NCI-H226 (cell line): ENCODE results near the gene TAS2R46.

Source experiments
- DNase-seq: peaks from one replicate; pipeline ENCODE4 v3.0.0-alpha.2; 2015

TAS2R46 gene

GRCh38 chr12:11031307-11031706 lies 30.8 kb downstream of the TAS2R46 start, which contains the start of gene TAS2R31:
Gene TAS2R31, minus strand, starts transcription at chr12:11031407. Its CDS starts 72 bp downstream, at chr12:11031335.
- DNase-seq = no peak

DNA sequence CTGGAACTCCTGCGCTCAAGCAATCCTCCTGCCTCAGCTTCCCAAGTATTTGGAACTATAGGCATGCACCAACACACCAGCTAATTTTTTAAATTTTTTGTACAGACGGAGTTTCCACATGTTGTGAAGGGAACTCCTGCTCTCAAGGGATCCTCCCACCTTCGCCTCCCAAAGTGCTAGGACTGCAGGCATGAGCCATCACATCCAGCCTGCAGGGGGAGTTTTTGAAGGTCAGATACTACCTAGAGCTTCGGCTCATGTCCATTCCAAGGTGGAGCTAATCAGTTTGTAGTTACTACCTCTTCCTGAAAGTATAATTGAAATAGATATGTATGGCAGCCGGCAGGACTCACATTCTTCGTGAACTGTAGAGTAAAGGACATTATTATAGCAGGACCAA lies 36.0 kb downstream of the TAS2R46 start:
- DNase-seq = no peak

DNA sequence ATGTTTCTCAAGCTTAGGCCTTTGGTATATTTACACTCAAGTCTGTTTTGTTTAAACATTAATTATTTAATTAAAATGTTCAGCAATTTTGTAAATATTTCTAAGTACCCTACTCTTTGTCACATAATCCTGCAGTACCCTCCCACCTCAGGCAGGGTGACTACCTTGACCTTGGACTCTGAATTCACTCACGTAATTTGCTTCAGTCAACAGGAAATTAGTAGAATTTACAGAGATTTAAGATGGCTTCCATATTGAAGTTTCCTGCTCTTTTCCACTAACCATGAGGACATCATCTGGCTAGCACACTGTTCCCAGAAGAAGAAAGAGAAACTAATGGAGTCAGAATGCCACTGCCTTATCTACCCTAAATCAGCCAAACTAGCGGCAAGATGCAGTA lies 38.7 kb downstream of the TAS2R46 start:
- DNase-seq = no peak

DNA sequence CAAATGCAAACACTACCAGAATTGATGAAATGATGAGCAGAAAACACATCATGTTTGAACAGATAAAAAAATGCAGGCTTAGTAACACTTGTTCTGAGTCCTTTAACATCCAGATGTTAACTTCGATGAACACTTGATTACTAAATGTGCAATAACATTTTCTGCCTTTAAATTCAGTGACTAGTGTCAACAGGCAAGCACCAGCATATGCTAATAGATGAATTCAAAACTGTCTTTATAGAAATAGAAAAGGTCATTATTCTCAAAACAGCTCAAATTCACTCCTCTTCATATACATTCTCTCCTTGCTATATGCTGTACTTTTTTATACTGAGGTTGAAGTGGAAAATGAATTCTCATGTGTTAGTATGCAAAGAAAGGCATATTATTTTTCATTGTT lies 39.6 kb downstream of the TAS2R46 start, which contains the start of gene TAS2R19:
TSS of gene TAS2R19 (minus strand) at position 101 of the 400 bp plus-strand sequence. CDS start at position 52, 49 bp downstream.
- no peak for DNase-seq

GRCh38 chr12:11016937-11017336 lies 45.2 kb downstream of the TAS2R46 start:
- no peak for DNase-seq

GRCh38 chr12:11015775-11016430 lies 46.2 kb downstream of the TAS2R46 start:
- no peak for DNase-seq

GRCh38 chr12:11014234-11014633 lies 47.9 kb downstream of the TAS2R46 start:
- no peak for DNase-seq
